HuH-7.5 (cell line): ENCODE data around the gene RYR1.
"Not testable (repeated sequence)": the region's sequence is repeated elsewhere in the genome, so short reads cannot be mapped to it uniquely, and the experiment has no call there.

Source experiments
- DNase-seq: peaks from one replicate; pipeline ENCODE4 v3.0.0; 2011; ENCODE audit warnings: low spot score

Gene RYR1

GRCh38 chr19:38616265-38616664, 182.8 kb downstream of the RYR1 start:
- no peak for DNase-seq

GRCh38 chr19:38617283-38617763, 183.8 kb downstream of the RYR1 start:
- DNase-seq, result no peak

- DNase-seq, result no peak
These were observed 184.5 kb downstream of the RYR1 start, which contains the start of gene MAP4K1 for GRCh38 chr19:38617764-38618589. Gene MAP4K1, minus strand, starts transcription at chr19:38617953. Its CDS starts 58 bp downstream, at chr19:38617895.

- peak; percentile 97 for DNase-seq
These were observed 185.3 kb downstream of the RYR1 start, which contains the start of gene EIF3K for GRCh38 chr19:38618590-38619360. Gene EIF3K, plus strand, starts transcription at chr19:38619188. Its CDS starts 81 bp downstream, at chr19:38619269.

GRCh38 chr19:38619361-38620174, 186.1 kb downstream of the RYR1 start:
- no peak for DNase-seq

GRCh38 chr19:38624822-38625221, 191.3 kb downstream of the RYR1 start:
- DNase-seq, result no peak

- DNase-seq, result no peak
These were observed 192.9 kb downstream of the RYR1 start for GRCh38 chr19:38626401-38626800.

GRCh38 chr19:38629568-38629967, 196.1 kb downstream of the RYR1 start:
- DNase-seq, result no peak

GRCh38 chr19:38631301-38631700, 197.8 kb downstream of the RYR1 start:
- not testable (repeated sequence) for DNase-seq

GRCh38 chr19:38631811-38632475, 198.5 kb downstream of the RYR1 start:
- not testable (repeated sequence) for DNase-seq

- no peak for DNase-seq
These were observed 199.2 kb downstream of the RYR1 start for GRCh38 chr19:38632476-38633213.

GRCh38 chr19:38634757-38635482, 201.4 kb downstream of the RYR1 start:
- DNase-seq, result peak; percentile 64

- DNase-seq, result no peak
These were observed 202.2 kb downstream of the RYR1 start for GRCh38 chr19:38635483-38636399.
